Activated T-cell treated with anti-CD3 and anti-CD28 coated beads for 1 hour (primary cell): ENCODE results near the gene ZBED6.

ENCODE experiments used
- DNase-seq: peaks from one replicate; pipeline ENCODE4 v3.0.0-alpha.2; 2020; ENCODE audit warnings: low read depth

ZBED6 gene

DNA sequence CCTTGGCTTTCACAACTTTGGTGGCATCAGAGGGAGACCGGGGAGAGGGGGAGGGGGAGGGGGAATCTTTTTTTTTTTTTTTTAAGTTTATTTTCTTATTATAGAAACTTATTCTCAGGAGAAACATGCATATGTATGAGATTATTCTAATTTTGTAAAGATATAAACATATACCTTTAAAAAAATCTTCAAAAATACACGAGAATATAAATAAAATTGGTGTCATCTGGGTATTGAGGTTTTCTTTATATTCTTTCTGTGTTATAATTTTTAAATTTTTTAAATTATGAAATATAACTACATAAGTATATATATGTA lies 47.1 kb downstream of the ZBED6 start:
- no peak for DNase-seq

DNA sequence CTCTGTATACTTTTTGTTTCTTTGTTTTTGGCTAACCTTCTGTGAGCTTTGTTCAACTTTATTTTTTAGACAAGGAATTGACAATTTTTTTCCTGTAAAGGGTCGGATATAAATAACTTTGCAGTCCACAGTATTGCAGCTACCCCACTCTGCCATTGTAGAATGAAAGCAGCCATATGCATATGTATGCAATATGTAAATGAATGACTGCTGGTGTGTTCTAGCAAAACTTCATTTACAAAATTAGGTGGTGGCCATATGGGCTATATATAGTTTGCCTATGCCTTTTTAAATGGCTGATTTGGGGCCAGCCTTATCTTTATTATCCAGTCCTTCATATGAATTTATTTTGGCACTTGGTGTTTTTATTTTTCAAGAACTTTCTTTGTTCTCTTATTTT lies 48.0 kb downstream of the ZBED6 start:
- no peak for DNase-seq
